GM18867 (cell line): ENCODE results near the gene ETV5.

Experiments
- ATAC-seq: cut with Tn5 transposase; IDR thresholded peaks from one replicate; pipeline ENCODE4 v1.9.1; 2021; ENCODE audit warnings: mild to moderate bottlenecking, moderate library complexity; ENCODE audit not compliant: unreplicated experiment

Gene ETV5

DNA sequence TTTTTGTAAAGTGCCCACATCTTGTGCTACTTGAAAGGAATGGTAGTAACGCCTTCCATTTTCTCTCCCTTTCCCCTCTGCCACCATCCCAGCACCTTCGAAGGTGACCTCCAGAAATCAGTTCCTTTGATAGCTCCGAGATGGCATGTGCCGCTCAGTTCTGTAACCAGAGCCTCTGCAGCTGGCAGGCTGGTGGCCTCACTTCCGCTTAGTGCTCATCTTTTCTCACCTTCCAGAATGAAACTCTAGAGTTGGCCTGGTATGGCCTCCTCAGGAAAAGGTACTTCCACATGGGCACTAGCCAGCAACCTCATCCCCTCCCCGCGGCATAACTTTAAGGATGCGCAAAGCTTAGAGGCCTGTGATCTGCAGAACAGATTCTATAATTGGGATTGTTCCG lies 38.8 kb downstream of the ETV5 start:
- ATAC-seq = no peak

DNA sequence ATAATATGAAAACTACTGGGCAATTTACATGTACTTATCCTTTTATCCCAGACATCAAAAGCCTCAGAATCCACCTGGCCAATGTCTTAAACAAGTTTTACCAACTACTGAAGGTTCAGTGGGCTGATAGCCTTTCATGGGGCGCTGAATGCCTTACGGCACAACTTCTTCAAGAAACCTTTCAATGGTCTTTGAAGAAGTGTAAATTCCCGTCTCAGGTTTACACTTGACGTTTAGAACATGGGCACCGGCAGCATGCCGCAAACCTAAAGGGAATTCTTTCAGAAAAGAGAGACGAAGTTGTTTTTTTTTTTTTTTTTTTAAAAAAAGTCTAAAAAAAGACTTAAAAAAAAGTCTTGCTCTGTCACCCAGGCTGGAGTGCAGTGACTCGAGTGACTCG lies 39.7 kb downstream of the ETV5 start:
- ATAC-seq = no peak

- ATAC-seq = no peak
Measured at GRCh38 chr3:186068243-186068552, 40.7 kb downstream of the ETV5 start.

DNA sequence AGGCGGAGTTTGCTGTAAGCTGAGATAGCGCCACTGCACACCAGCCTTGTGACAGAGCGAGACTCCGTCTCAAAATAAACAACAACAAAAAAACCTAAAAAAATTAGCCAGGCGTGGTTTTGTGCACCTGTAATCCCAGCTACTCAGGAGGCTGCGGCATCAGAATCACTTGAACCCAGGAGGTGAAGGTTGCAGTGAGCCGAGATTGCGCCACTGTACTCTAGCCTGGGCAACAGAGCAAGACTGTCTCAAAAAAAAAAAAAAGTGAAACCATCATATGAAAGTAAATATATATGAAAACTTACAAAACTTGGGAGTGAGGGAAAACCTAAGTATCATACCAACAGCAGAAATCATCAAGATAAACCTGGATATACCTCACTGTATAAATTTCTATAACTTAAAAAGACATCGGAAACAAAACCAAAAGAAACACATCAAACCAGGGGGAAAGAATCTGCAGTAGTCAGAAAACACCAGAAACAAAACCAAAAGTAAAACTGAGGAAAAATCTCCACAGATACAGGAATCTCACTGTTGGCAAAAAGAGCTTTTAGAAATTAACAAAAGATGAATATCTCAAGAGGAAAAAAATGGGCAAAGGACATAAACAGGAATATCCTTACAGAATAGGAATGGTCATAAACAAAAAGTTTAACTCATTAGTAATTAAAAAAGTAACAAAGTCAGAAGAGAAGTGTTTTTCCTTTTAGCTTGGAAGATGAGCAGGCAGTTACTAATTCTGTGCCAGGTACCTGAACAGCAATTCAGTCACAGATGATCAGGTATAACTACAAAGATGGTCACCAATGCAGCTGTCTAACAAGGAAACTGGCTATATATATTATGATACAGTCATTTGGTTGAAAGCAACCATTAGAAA lies 41.3 kb downstream of the ETV5 start:
- peak; percentile 61 for ATAC-seq

GRCh38 chr3:186060222-186060621 lies 48.7 kb downstream of the ETV5 start:
- ATAC-seq = peak; percentile 78

DNA sequence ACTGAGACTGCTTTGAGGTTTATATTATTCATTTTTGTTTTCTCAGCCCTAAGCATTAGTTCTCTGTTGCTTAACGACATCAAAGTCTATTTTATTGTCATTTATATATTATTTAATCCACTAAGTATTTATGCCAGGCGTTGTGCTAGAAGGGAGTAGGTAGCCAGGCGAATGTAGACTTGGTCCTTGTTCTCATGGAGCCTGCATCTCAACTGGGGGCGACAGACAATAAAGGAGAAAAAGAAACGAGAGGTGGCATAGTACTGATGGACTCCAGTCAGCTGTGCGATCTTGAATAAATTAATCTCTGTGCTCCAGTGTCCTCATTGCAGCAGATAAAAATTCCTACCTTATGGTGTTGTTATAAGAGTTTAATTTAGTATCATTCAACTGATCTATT lies 49.7 kb downstream of the ETV5 start:
- ATAC-seq = no peak

DNA sequence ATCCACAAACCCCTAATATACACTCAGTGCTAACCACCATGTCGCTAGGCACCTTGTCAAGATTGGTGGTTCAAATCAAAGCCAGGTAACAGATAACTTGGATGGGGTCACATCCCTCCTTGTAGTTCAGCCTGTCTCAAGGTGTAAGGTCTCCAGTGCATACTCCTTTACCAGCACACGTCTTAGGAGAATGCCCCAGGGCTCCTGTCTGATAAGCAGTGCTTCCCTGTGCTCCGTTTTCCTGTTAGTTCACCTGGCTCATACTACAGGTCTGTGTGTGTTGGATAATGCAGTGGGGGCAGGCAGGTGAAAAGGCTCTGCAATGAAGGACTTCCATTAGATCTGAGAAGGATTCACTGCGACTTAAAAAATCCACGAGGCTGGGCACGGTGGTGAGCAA lies 50.7 kb downstream of the ETV5 start:
- no peak for ATAC-seq

DNA sequence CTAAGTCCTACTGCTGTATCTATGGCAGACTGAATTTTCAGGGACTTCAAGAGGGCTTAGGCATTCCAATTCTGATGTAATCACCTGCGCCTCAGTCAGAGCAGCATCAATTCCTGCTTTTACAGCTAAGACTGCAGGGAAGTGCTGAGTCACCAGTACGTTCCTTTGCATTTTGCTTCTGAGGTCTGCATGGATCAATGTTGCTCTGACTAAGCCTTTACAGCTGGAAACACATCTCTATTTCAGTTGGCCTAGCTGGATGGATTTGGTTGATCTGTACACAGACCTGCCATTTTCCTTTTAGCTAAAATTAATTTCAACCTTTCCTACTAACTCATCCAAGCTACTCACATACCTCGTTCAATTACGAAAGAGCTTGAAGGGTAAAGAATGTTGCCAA lies 51.3 kb downstream of the ETV5 start:
- ATAC-seq = no peak

DNA sequence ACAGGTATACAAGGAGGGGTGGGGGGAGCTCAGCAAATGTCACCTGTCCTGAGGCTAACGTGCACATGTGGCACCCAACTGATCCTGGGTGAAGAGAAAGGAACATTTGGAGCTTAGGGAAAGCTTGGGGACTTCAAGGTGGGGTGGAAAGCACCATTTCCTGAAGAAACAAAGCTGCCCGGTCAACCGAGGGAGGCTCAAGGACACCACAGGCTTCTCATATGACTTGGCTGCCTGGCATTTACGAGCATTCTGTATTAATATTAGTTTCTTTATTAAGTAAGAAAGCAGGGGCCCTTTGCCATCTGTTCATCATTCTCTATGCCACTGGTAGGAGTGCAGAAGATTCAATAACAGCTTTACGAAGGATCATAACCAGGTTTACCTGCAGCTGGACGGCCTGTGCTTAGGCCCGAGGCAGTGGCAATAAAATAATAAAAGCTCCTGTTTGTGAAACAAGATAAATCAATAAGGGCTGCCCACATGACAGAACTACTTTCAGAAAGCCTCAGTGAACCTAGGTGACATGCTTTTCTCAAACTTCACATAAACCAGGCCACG lies 54.0 kb downstream of the ETV5 start:
- no peak for ATAC-seq

DNA sequence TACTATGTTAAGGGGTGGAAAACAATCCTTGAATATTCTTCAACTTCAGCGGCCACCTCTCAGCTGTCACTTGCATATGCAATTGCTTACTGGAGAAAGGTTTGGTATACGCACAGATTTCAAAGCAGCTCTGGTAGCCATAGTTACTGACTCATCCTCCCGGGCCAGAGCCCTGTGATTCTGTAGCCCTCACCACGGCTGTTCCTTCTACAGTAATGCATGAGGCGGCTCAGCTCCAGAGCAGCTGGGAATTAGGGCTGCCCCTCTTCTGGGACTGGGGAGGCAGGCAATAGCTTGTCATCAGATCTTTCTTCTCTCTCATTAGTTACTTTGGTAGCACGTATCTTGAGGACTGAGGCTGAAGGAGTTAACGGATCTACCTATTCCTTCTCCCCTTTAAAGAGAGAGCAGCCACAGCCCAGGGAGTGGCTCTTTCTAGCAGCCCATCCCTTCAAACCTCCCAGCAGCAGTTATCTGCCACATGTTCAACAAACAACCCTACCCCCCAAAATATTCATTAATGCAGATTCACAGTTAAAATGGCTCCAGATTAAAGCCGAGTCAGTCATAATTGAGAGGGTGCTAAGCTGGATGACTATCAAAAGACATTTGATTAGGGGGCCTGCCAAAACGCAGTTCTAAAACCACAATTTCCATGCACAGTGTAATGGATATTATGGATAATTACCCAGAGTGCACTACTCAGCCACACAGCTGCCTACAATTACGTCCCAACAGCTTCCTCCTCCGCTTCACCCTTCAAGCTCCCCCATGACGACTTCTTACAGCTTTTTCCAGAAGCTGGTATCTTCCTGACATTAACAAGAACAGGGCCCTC lies 54.7 kb downstream of the ETV5 start:
- ATAC-seq = no peak

- no peak for ATAC-seq
Measured at GRCh38 chr3:186052096-186052840, 56.6 kb downstream of the ETV5 start.

DNA sequence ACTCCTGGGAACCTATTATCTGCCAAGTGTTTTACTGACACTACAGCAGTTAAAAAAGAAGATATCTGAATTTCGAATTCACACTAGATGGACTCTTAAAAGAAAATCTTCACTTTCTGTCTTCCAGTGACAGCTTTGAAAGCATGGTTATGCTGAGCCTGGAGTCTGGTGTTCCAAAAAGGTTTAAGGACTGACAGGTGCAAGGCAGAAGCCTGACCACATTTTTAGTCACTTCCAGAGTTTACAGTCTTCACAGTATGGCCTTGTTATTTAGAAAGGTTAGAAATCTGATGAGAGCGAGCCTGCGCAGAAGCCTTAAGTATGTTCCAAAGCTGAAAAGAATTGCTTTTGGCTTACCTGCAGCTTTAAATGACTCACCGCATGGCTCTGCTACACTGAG lies 59.9 kb downstream of the ETV5 start:
- ATAC-seq = no peak

DNA sequence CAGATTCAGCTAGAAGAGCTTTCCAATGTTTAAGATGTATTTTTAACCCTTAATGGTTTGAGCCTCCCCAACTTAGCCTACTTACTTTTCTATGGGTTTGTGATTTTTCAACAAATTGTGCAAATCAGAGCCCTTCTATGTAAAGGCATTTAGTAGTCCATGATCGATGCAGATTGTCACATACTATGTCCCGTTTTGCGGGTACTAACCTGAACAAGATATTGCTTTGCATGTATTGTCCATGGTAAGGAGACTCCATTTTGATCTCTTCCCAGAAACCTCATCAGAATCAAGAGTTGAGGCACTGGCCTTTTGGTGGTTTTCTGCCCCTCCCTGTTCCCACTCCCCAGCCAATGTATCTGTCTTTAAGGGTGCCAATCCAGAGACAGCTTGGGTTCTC lies 60.8 kb downstream of the ETV5 start:
- ATAC-seq = no peak

- ATAC-seq = no peak
Measured at GRCh38 chr3:186046838-186047237, 62.1 kb downstream of the ETV5 start.

DNA sequence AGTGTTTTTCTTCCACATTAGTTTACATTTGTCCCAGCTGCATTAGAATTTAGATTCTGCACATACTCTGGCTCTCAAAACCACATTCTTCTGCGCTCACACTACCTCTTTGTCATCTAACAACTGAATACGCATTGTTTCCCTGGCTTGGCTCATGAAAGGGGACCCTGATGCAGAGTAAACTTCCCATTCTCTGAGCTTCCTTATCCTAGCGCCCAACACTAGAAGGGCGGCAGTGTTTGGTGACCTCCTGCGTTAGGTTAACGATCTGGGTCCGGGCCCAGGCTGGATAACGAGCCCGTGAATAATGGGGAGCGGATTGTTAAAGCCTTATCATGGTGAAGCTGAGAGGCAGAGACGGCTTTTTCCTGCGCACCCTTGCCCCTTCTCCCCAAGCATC lies 63.9 kb downstream of the ETV5 start:
- ATAC-seq = no peak

DNA sequence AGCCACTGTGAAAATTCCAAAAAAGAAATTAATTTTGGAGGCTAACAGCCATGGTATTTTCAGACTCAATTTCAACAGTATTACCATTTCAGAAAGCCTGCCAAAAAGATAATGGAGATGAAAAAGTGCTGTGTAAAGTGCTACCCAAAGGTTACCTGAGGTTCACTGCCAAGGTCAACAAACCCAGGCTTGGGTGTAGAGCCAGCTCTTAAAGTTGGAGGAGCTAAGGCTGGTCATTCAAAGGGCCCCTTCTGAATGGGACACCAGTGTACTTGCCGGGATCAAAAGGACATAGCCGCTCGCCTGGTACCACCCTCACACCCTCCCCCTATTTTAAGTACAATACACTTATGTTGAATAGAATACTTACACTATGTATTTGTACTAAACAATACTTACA lies 64.5 kb downstream of the ETV5 start:
- ATAC-seq = no peak

- no peak for ATAC-seq
Measured at GRCh38 chr3:186042521-186043202, 66.2 kb downstream of the ETV5 start.

- ATAC-seq = no peak
Measured at GRCh38 chr3:186042036-186042435, 66.9 kb downstream of the ETV5 start.

GRCh38 chr3:186038360-186038759 lies 70.5 kb downstream of the ETV5 start:
- ATAC-seq = no peak

GRCh38 chr3:186035277-186035676 lies 73.6 kb downstream of the ETV5 start:
- ATAC-seq = no peak

DNA sequence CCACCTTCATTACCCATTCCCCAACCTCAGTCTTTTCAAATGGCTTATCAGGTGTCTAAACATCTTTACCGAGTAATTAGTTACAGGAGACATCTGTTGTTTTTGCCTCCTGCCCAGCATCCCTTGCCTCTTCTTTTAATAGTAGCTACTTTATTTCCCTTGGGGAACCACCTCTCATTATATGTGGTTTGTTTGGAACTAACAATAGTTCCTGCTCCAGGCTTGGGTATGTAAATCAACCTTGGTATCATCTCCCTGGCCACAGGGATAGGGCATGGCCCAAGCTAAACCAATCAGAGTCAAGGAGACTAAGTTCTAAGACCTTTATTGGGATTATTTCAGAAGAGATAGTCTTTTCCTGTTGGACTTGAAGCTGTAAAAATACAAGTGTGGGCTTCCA lies 76.6 kb downstream of the ETV5 start:
- ATAC-seq = no peak
